ENCODE data around the gene SLC16A1. TPM values are rescaled to one million over a fixed set of nuclear protein-coding genes. Genes with fewer than 3 reads are reported as not detected.

Gene SLC16A1
- polyA plus RNA-seq, 1 of the 3 experiments (the other 2 are of a cell fraction), result 34.2 TPM

- Histone ChIP-seq H2AFZ (ENCODE audit: low read depth) (no peak overlapping the region), H3K79me2 (ENCODE audit: insufficient read depth) (0 out of 2 replicates have a peak, but pooled peaks cover 1% of the 10 kb centered on the region), H3K9ac (no peak overlapping the region), H3F3A (replicated peaks; ENCODE audit: insufficient read depth) (no peaks in the 10 kb centered on the region), H3K27me3 (ENCODE audit: insufficient read depth) (no peaks in the 10 kb centered on the region), H3K27ac (ENCODE audit: low read depth in 2 of 2, low read length in 1 of 2) (no peak overlapping the region), H3K4me1 (ENCODE audit: control insufficient read depth in 1 of 2, insufficient read depth in 2 of 2, low read depth in 1 of 2, low read length in 1 of 2) (no peaks in the 10 kb centered on the region), H3K36me3 (replicated peaks in 1 of 2; ENCODE audit: control insufficient read depth in 1 of 2, insufficient read depth in 2 of 2, low read length in 1 of 2) (peaks cover 0 to 4% of the 10 kb centered on the region in 2 experiments), H3K9me3 (no peaks in the 10 kb centered on the region), H4K20me1 (ENCODE audit: insufficient read depth) (no peaks in the 10 kb centered on the region), H3K4me3 (ENCODE audit: low read depth in 2 of 2, low read length in 1 of 2) (no peak overlapping the region), H3K9me2 (no peaks in the 10 kb centered on the region), H3K4me2 (no peak overlapping the region)
- no peak for DNase-seq
- ChIA-PET POLR2A (interaction anchor here (0.7 to 0.8 kb wide), 2 partner anchors 10 to 28 kb away, joined by 3 read pairs; partner anchors contain the start of gene SLC16A1), CTCF (no interaction called here)
- WGBS (ENCODE audit: low lambda C conversion rate), result 95% methylated on average over 6 of the region's 6 CpGs
- TF ChIP-seq EP300 (IDR thresholded peaks at IDR 0.05; ENCODE audit: borderline replicate concordance in 1 of 2, low read depth in 1 of 2, low read length in 1 of 2) (no peak), CHD2 (IDR thresholded peaks at IDR 0.05; ENCODE audit: low read length, partially characterized antibody) (no peak), USF1 (IDR thresholded peaks at IDR 0.05; ENCODE audit: borderline replicate concordance, low read depth) (no peak), ZBTB33 (IDR thresholded peaks at IDR 0.05; ENCODE audit: borderline replicate concordance, low read depth) (no peak), NRF1 (IDR thresholded peaks at IDR 0.05; ENCODE audit: low read depth, low read length) (no peak), EZH2phosphoT487 (IDR thresholded peaks at IDR 0.05; ENCODE audit: borderline replicate concordance, low read depth) (no peak), JUND (IDR thresholded peaks at IDR 0.05) (no peak), TAF1 (IDR thresholded peaks at IDR 0.05; ENCODE audit: borderline replicate concordance, low read depth, low read length) (no peak), FOSL2 (IDR thresholded peaks at IDR 0.05; ENCODE audit: borderline replicate concordance, low read depth) (no peak), FOXM1 (IDR thresholded peaks at IDR 0.05; ENCODE audit: low read depth) (no peak), FOXJ3 (CRISPR knock-in tag; IDR thresholded peaks at IDR 0.05) (no peak)
Measured at GRCh38 chr1:112983537-112984131, 27.6 kb upstream of the SLC16A1 start.

GRCh38 chr1:112982853-112983536, 27.0 kb upstream of the SLC16A1 start:
- Histone ChIP-seq H3K9me2 (no peaks in the 10 kb centered on the region), H4K20me1 (ENCODE audit: insufficient read depth) (no peaks in the 10 kb centered on the region), H3K36me3 (replicated peaks in 1 of 2; ENCODE audit: control insufficient read depth in 1 of 2, insufficient read depth in 2 of 2, low read length in 1 of 2) (peaks cover 0 to 4% of the 10 kb centered on the region in 2 experiments), H3K27me3 (ENCODE audit: insufficient read depth) (no peaks in the 10 kb centered on the region), H3K4me1 (ENCODE audit: control insufficient read depth in 1 of 2, insufficient read depth in 2 of 2, low read depth in 1 of 2, low read length in 1 of 2) (no peaks in the 10 kb centered on the region), H3K79me2 (ENCODE audit: insufficient read depth) (peaks cover 5% of the 10 kb centered on the region; the same call in 1 of the 2 replicates), H3K9me3 (no peaks in the 10 kb centered on the region), H3K9ac (no peak overlapping the region), H2AFZ (ENCODE audit: low read depth) (no peak overlapping the region), H3K27ac (ENCODE audit: low read depth in 2 of 2, low read length in 1 of 2) (no peak overlapping the region), H3K4me2 (no peak overlapping the region), H3K4me3 (ENCODE audit: low read depth in 2 of 2, low read length in 1 of 2) (no peak overlapping the region), H3F3A (replicated peaks; ENCODE audit: insufficient read depth) (no peaks in the 10 kb centered on the region)
- no peak for TF ChIP-seq TAF1 (IDR thresholded peaks at IDR 0.05; ENCODE audit: borderline replicate concordance, low read depth, low read length)
- TF ChIP-seq POLR2AphosphoS5 (IDR thresholded peaks at IDR 0.05; ENCODE audit: low read depth, low read length), result no peak
- no peak for TF ChIP-seq EP300 (IDR thresholded peaks at IDR 0.05; ENCODE audit: borderline replicate concordance in 1 of 2, low read depth in 1 of 2, low read length in 1 of 2)
- TF ChIP-seq IRF3 (IDR thresholded peaks at IDR 0.05; ENCODE audit: low read depth, low read length), result no peak
- no peak for TF ChIP-seq FOSL2 (IDR thresholded peaks at IDR 0.05; ENCODE audit: borderline replicate concordance, low read depth)
- TF ChIP-seq, protein P1, sequence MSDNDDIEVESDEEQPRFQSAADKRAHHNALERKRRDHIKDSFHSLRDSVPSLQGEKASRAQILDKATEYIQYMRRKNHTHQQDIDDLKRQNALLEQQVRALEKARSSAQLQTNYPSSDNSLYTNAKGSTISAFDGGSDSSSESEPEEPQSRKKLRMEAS (IDR thresholded peaks at IDR 0.05; ENCODE audit: low read depth), result no peak
- TF ChIP-seq NRF1 (IDR thresholded peaks at IDR 0.05; ENCODE audit: low read depth, low read length), result no peak
- TF ChIP-seq RAD21 (IDR thresholded peaks at IDR 0.05; ENCODE audit: low read length), result no peak
- no peak for TF ChIP-seq RFX5 (IDR thresholded peaks at IDR 0.05; ENCODE audit: low read length)
- no peak for DNase-seq
- ChIA-PET POLR2A (interaction anchor here (0.7 to 0.8 kb wide), 2 partner anchors 9 to 27 kb away, joined by 3 read pairs; partner anchors contain the start of gene SLC16A1), CTCF (no interaction called here)
- WGBS (ENCODE audit: low lambda C conversion rate), result 96% methylated on average over 5 of the region's 5 CpGs
